HEK293T (cell line): ENCODE results near the gene MYBPHL.

Experiments used
- CTCF ChIA-PET: fragments of 350-600 bp; formaldehyde crosslinking; extraction: SDS; loops from one replicate; lab custom pipeline; 2021; ENCODE audit warnings: antibody characterized with exemption, inconsistent platforms; lab: Yijun Ruan, JAX
- POLR2A ChIA-PET: fragments of 350-600 bp; formaldehyde crosslinking; extraction: SDS; loops from one replicate; lab custom pipeline; 2020; ENCODE audit warnings: antibody characterized with exemption, inconsistent platforms; lab: Yijun Ruan, JAX
- DNase-seq: peaks from one replicate; pipeline ENCODE4 v3.0.0; 2012; ENCODE audit warnings: mixed read lengths; ENCODE audit errors: extremely low spot score
- ARNT ChIP-seq: fragments of 450-650 bp; IDR thresholded peaks from 2 replicates; pipeline ENCODE4 v1.6.1; 2017; ENCODE audit warnings: mild to moderate bottlenecking
- BHLHE40 ChIP-seq: fragments of 450-650 bp; IDR thresholded peaks from 2 replicates; pipeline ENCODE4 v1.6.1; 2016; ENCODE audit warnings: mild to moderate bottlenecking, moderate library complexity, borderline replicate concordance
- CTBP1 ChIP-seq: fragments of 450-650 bp; IDR thresholded peaks from 2 replicates; pipeline ENCODE4 v1.6.1; 2016; ENCODE audit warnings: borderline replicate concordance
- ELF4 ChIP-seq: fragments of 450-650 bp; IDR thresholded peaks from 2 replicates; pipeline ENCODE4 v1.6.1; 2017; ENCODE audit warnings: antibody characterized with exemption
- FOXA1 ChIP-seq: fragments of 450-650 bp; IDR thresholded peaks from 2 replicates; pipeline ENCODE4 v1.6.1; 2016; ENCODE audit warnings: mild to moderate bottlenecking
- FOXK2 ChIP-seq: fragments of 450-650 bp; IDR thresholded peaks from 2 replicates; pipeline ENCODE4 v1.6.1; 2016; ENCODE audit warnings: mild to moderate bottlenecking
- FOXM1 ChIP-seq: fragments of 450-650 bp; IDR thresholded peaks from 2 replicates; pipeline ENCODE4 v1.6.1; 2017; ENCODE audit warnings: mild to moderate bottlenecking, borderline replicate concordance
- HDGF ChIP-seq: fragments of 450-650 bp; IDR thresholded peaks from 2 replicates; pipeline ENCODE4 v1.6.1; 2017; ENCODE audit warnings: antibody characterized with exemption, borderline replicate concordance
- L3MBTL2 ChIP-seq: fragments of 450-650 bp; conservative IDR thresholded peaks from 2 replicates; pipeline ENCODE4 v1.6.1; 2016; ENCODE audit warnings: mild to moderate bottlenecking
- LEF1 ChIP-seq: fragments of 450-650 bp; IDR thresholded peaks from 2 replicates; pipeline ENCODE4 v1.6.1; 2017; ENCODE audit warnings: mild to moderate bottlenecking, borderline replicate concordance
- NFRKB ChIP-seq: fragments of 450-650 bp; IDR thresholded peaks from 2 replicates; pipeline ENCODE4 v1.6.1; 2016; ENCODE audit warnings: mild to moderate bottlenecking, moderate library complexity
- PKNOX1 ChIP-seq: fragments of 450-650 bp; IDR thresholded peaks from 2 replicates; pipeline ENCODE4 v1.6.1; 2016
- SP1 ChIP-seq: fragments of 450-650 bp; IDR thresholded peaks from 2 replicates; pipeline ENCODE4 v1.6.1; 2017
- SUZ12 ChIP-seq: fragments of 450-650 bp; IDR thresholded peaks from 2 replicates; pipeline ENCODE4 v1.6.1; 2016; ENCODE audit warnings: mild to moderate bottlenecking
- TARDBP ChIP-seq: fragments of 450-650 bp; IDR thresholded peaks from 2 replicates; pipeline ENCODE4 v1.6.1; 2016
- ZNF384 ChIP-seq: fragments of 450-650 bp; IDR thresholded peaks from 2 replicates; pipeline ENCODE4 v1.6.1; 2016

The MYBPHL gene

DNA sequence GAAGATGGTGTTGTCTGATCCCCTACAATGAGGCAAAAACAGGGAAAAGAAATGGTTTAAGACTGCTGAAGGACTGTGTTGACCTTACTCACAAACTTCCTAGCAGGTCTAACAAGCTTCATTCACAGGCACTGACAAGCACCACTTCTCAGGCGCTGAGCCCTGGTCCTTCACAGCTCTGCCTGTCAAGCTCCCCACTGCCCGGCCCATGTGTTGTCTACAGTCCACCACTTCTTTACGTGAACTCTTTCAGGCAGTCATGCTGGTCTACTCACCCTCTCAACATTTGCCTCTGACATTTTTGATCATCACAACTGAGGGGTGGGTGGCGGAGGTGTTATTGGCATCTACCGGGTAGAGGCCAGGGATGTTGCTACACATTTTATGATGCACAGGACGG, 40.7 kb upstream of the MYBPHL start:
- no peak for TF ChIP-seq ELF4
- no peak for TF ChIP-seq SUZ12
- TF ChIP-seq ZNF384 = no peak
- no peak for TF ChIP-seq ARNT
- no peak for TF ChIP-seq SP1
- TF ChIP-seq FOXM1 = no peak
- TF ChIP-seq CTBP1 = no peak
- no peak for TF ChIP-seq HDGF
- no peak for TF ChIP-seq LEF1
- TF ChIP-seq PKNOX1 = no peak
- no peak for TF ChIP-seq TARDBP
- no peak for TF ChIP-seq L3MBTL2
- ChIA-PET POLR2A (no interaction called here), CTCF (interaction anchor here (1.3 kb wide), 1 partner anchor 51 kb away, joined by 3 read pairs; no protein-coding TSS in a partner anchor)
- no peak for DNase-seq

DNA sequence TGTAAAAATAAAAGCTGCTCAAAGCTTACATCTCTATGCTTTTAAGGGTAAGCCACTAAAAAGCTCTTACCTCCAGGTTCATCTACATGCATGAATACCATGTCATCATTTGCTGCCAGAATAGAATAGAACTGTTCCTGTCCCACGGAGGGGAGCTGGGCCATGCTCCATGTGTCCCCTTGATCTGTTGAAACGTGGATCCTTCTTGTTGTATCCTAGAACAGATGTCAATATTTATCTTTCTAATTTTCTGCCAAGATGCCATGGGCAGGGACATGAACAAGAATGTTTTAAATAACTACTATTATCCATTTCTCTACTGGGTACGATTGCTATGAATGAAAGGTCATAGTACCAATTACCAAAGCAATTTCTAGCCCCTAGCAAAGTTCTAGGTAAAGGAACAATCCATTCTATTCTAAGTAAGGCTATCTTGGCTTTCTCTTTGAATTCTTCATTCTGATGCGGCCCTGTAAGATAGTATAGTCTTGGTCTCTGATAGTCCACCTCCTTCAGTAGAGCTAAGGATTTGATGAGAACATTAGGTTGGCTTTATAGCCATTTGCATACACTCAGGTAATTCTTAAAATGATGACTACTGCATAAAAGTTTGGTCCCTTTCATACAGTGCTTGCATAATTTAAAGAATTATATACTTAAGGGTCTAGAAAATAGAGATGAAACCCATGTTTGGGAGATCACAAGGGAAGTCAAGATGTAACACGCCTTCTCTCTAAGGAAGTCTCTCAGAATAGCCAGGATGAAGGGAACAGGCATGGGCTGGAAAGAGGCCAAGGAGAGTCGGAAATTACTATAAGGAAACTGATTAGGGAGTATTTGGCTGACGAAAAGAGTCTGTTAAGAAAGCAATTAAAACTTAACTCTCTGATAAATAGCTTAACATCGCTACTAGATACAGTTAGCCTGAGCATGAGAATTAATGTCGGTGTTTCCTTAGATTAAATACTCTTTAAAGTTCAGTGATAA, 35.4 kb upstream of the MYBPHL start:
- TF ChIP-seq LEF1 (no peak), ZNF384 (no peak), FOXM1 (no peak), NFRKB (no peak), SUZ12 (no peak), FOXK2 (no peak), FOXA1 (no peak), BHLHE40 (no peak), HDGF (no peak), TARDBP (no peak), ARNT (no peak)
- CTCF ChIA-PET = interaction anchor here (0.7 kb wide), 1 partner anchor 152 kb away, joined by 4 read pairs; no protein-coding TSS in a partner anchor
- DNase-seq = no peak
- POLR2A ChIA-PET = interaction anchor here (0.6 kb wide), 1 partner anchor 26 kb away, joined by 3 read pairs; no protein-coding TSS in a partner anchor

- TF ChIP-seq HDGF = no peak
- TF ChIP-seq BHLHE40 = no peak
- no peak for TF ChIP-seq L3MBTL2
- TF ChIP-seq ZNF384 = no peak
- no peak for TF ChIP-seq SP1
- no peak for TF ChIP-seq CTBP1
- TF ChIP-seq FOXM1 = no peak
- TF ChIP-seq SUZ12 = no peak
- no peak for TF ChIP-seq TARDBP
- no peak for TF ChIP-seq NFRKB
- no peak for TF ChIP-seq ELF4
- TF ChIP-seq FOXK2 = no peak
- no peak for TF ChIP-seq PKNOX1
- TF ChIP-seq LEF1 = no peak
- no peak for TF ChIP-seq FOXA1
- ChIA-PET CTCF (no interaction called here), POLR2A (no interaction called here)
- DNase-seq = no peak
These were observed 31.8 kb upstream of the MYBPHL start for GRCh38 chr1:109338608-109339007.

GRCh38 chr1:109338091-109338490, 31.3 kb upstream of the MYBPHL start:
- ChIA-PET POLR2A (no interaction called here), CTCF (no interaction called here)
- no peak for TF ChIP-seq TARDBP
- TF ChIP-seq ARNT = no peak
- no peak for TF ChIP-seq L3MBTL2
- no peak for TF ChIP-seq ZNF384
- TF ChIP-seq FOXK2 = no peak
- TF ChIP-seq FOXM1 = no peak
- TF ChIP-seq CTBP1 = no peak
- no peak for TF ChIP-seq SUZ12
- no peak for TF ChIP-seq SP1
- TF ChIP-seq HDGF = no peak
- no peak for TF ChIP-seq BHLHE40
- TF ChIP-seq PKNOX1 = no peak
- no peak for DNase-seq

DNA sequence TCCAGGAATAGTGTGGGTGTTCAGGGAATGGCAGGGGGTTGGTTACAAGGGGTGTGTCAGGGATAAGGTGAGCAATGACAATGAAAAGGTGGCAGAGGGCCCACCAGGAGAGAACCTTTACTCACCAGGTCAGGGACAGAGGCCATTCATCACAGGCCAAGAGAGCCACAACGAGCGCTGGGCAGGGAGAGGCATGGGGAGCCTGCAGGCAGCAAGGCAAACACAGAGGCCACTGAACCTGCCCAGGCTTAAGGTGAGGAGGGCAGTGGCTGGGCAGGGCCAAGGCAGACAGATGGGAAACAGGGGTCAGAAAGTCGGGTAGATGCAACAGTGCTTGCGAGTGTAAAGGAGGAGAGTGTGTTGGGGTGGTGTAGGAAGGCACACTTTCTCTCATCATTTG, 28.3 kb upstream of the MYBPHL start:
- no peak for DNase-seq
- CTCF ChIA-PET = no interaction called here
- POLR2A ChIA-PET = no interaction called here
- no peak for TF ChIP-seq L3MBTL2
- no peak for TF ChIP-seq FOXK2
- TF ChIP-seq FOXA1 = no peak
- no peak for TF ChIP-seq ZNF384

GRCh38 chr1:109331113-109331512, 24.3 kb upstream of the MYBPHL start:
- DNase-seq = no peak
- POLR2A ChIA-PET = no interaction called here
- no peak for TF ChIP-seq CTBP1
- CTCF ChIA-PET = no interaction called here
